GM10248 (cell line): ENCODE data around the gene DUOXA2.
A peak's percentile ranks its signal among the peaks of the same experiment; 100 is the strongest.

ENCODE experiments used
- CTCF ChIA-PET: fragments of 300-600 bp; sonication (Branson Sonifier 250); formaldehyde crosslinking; extraction: SDS; loops from one replicate; lab custom pipeline; 2021; ENCODE audit warnings: antibody characterized with exemption; lab: Yijun Ruan, JAX
- POLR2A ChIA-PET: fragments of 350-650 bp; sonication (Branson Sonifier 250); formaldehyde crosslinking; extraction: SDS; loops from one replicate; lab custom pipeline; 2020; ENCODE audit warnings: antibody characterized with exemption; lab: Yijun Ruan, JAX
- DNase-seq: peaks from one replicate; pipeline ENCODE4 v3.0.0; 2012; ENCODE audit errors: extremely low spot score
- TF ChIP-seq, protein P1 (sequence below): IDR thresholded peaks from 2 replicates; pipeline ENCODE4 v1.5.1; 2012; ENCODE audit warnings: mild to moderate bottlenecking, low read depth; ENCODE audit errors: extremely low read depth, missing control alignments, control extremely low read depth

The DUOXA2 gene

GRCh38 chr15:45116482-45117307 lies 2.6 kb downstream of the DUOXA2 start:
- POLR2A ChIA-PET, result no interaction called here
- DNase-seq, result no peak
- CTCF ChIA-PET, result interaction anchor here (1.1 to 3.1 kb wide), 3 partner anchors 8 to 11 kb away, joined by 3 to 9 read pairs (median 4); no protein-coding TSS in a partner anchor
- TF ChIP-seq, protein P1, sequence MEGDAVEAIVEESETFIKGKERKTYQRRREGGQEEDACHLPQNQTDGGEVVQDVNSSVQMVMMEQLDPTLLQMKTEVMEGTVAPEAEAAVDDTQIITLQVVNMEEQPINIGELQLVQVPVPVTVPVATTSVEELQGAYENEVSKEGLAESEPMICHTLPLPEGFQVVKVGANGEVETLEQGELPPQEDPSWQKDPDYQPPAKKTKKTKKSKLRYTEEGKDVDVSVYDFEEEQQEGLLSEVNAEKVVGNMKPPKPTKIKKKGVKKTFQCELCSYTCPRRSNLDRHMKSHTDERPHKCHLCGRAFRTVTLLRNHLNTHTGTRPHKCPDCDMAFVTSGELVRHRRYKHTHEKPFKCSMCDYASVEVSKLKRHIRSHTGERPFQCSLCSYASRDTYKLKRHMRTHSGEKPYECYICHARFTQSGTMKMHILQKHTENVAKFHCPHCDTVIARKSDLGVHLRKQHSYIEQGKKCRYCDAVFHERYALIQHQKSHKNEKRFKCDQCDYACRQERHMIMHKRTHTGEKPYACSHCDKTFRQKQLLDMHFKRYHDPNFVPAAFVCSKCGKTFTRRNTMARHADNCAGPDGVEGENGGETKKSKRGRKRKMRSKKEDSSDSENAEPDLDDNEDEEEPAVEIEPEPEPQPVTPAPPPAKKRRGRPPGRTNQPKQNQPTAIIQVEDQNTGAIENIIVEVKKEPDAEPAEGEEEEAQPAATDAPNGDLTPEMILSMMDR, result no peak

GRCh38 chr15:45117308-45118130 lies 3.4 kb downstream of the DUOXA2 start:
- POLR2A ChIA-PET, result no interaction called here
- CTCF ChIA-PET, result interaction anchor here (0.6 to 2.7 kb wide), 63 partner anchors 9 to 553 kb away, joined by 3 to 53 read pairs (median 4); partner anchors contain the start of genes DUOX1, DUOXA1 and SORD
- DNase-seq, result no peak
- TF ChIP-seq, protein P1, result no peak

- POLR2A ChIA-PET, result interaction anchor here (0.5 kb wide), 1 partner anchor 252 kb away, joined by 3 read pairs; no protein-coding TSS in a partner anchor
- TF ChIP-seq, protein P1, result peak; percentile 99
- CTCF ChIA-PET, result interaction anchor here (0.6 to 2.7 kb wide), 66 partner anchors 8 to 713 kb away, joined by 3 to 53 read pairs (median 4); partner anchors contain the start of genes DUOX1, DUOXA1 and SORD
- peak; percentile 92 for DNase-seq
Observed at GRCh38 chr15:45118131-45118588, 4.0 kb downstream of the DUOXA2 start.

GRCh38 chr15:45118996-45119395 lies 4.9 kb downstream of the DUOXA2 start:
- POLR2A ChIA-PET, result no interaction called here
- CTCF ChIA-PET, result interaction anchor here (0.8 to 2.7 kb wide), 33 partner anchors 7 to 714 kb away, joined by 3 to 53 read pairs (median 7); partner anchors contain the start of genes DUOX1, DUOXA1 and SORD
- DNase-seq, result no peak
- TF ChIP-seq, protein P1, result no peak

DNA sequence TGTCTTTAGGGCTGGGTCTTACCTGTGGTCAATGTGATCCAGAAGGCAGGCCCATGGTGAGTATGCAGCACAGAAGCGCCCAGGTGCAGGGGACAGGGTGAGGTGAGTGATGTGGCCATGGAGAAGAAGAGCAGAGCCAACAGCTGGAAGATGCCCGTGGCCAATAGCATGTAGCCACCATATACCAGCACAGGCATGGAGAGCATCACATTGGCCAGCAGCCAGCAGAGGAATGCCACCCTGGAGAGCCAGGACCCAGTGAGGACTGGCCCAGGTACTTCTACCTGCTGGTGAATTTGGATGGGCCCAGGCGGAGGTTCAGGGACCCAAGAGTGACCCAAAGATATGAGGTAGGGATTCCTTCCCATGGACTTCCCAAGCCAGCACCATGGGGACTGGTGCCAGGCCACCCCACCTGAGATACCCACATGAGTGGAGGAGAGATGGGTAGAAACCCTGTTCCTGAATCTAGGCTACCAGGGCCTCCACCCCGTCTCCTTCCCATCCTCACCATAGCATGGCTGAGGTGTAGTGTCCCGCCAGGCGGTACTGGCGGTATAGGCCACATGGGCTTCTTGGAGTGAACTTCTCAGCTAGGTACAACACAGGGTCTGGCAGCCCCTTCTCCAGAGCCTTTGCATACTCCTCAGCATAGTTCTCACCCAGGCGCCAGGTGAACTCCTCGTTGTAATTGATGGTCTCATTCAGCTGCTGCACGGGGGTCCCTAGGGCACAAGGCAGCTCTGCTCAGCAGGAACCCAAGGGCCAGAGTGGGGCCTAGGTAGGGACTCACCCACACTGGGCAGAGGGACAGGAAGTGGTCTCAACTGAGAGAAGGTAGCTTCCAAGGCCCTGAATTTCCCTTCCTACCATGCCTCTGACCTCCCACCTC lies 6.2 kb downstream of the DUOXA2 start:
- CTCF ChIA-PET, result interaction anchor here (0.9 to 5.8 kb wide), 5 partner anchors 8 to 152 kb away, joined by 4 to 44 read pairs (median 5); no protein-coding TSS in a partner anchor
- DNase-seq, result no peak
- TF ChIP-seq, protein P1, result no peak
- POLR2A ChIA-PET, result no interaction called here
